22Rv1 (cell line): Measurements from ENCODE around the gene COL4A3.

Source experiments
- H3K27ac ChIP-seq: fragments of 450-650 bp; 2 replicates; pipeline ENCODE4 v1.5.1; 2017
- CTCF ChIP-seq: fragments of 450-650 bp; IDR thresholded peaks from 2 replicates; pipeline ENCODE4 v1.5.1; 2017; ENCODE audit warnings: mild to moderate bottlenecking
- ZFX ChIP-seq: fragments of 450-650 bp; IDR thresholded peaks from 2 replicates; pipeline ENCODE4 v1.6.1; 2017; ENCODE audit warnings: antibody characterized with exemption, borderline replicate concordance

The COL4A3 gene

GRCh38 chr2:227125506-227125905 lies 38.9 kb upstream of the COL4A3 start:
- H3K27ac ChIP-seq, result no peak overlapping the region
- peak; percentile 40 for TF ChIP-seq CTCF
- TF ChIP-seq ZFX, result no peak

GRCh38 chr2:227127201-227127600 lies 37.2 kb upstream of the COL4A3 start:
- no peak overlapping the region for H3K27ac ChIP-seq
- no peak for TF ChIP-seq ZFX

DNA sequence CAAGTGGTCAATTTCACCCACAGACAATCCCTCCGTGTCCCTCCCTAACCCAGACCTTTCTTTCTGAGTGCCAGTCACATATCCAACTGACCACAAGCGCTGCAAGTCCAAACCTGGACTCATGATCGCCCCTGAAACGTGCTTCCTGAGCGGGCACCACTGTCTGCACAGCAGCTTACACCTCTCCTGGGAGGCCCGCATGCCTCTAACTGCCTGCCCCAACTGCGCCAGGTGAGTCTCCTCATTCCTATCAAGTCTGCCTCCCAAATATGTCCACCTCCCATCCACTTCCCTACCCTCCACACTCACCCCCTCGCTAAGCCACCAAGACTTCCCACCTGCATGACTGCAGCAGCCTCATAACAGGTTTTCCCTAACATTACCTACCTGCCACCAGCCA lies 33.8 kb upstream of the COL4A3 start:
- no peak for TF ChIP-seq CTCF
- no peak overlapping the region for H3K27ac ChIP-seq

GRCh38 chr2:227132986-227133385 lies 31.4 kb upstream of the COL4A3 start:
- H3K27ac ChIP-seq, result no peak overlapping the region

GRCh38 chr2:227134591-227134990 lies 29.8 kb upstream of the COL4A3 start:
- TF ChIP-seq CTCF (no peak), ZFX (no peak)
- no peak overlapping the region for H3K27ac ChIP-seq

More at GRCh38 chr2:227132986-227133385, 31.4 kb upstream of the COL4A3 start:
- TF ChIP-seq CTCF (no peak), ZFX (no peak)

DNA sequence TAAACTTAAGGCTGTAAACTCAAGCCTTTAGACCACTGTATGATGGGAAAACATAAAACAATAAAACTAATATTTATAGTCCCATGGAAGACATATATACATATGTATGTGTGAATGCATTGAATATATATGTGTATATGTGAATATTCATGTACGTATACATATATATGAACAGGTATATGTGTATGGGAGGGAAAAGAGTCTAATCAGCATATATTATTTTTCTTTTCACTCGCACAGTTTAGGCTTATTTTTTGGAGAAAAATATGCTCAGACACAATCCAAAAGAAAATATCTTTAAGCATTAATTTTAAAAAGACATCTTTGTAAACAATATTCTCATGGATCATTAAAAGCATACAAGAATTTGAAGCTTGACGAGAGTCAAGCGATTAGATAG lies 23.1 kb upstream of the COL4A3 start:
- H3K27ac ChIP-seq, result no peak overlapping the region
- TF ChIP-seq CTCF, result no peak
- TF ChIP-seq ZFX, result no peak

GRCh38 chr2:227143895-227144294 lies 20.5 kb upstream of the COL4A3 start:
- no peak for TF ChIP-seq ZFX
- no peak overlapping the region for H3K27ac ChIP-seq

DNA sequence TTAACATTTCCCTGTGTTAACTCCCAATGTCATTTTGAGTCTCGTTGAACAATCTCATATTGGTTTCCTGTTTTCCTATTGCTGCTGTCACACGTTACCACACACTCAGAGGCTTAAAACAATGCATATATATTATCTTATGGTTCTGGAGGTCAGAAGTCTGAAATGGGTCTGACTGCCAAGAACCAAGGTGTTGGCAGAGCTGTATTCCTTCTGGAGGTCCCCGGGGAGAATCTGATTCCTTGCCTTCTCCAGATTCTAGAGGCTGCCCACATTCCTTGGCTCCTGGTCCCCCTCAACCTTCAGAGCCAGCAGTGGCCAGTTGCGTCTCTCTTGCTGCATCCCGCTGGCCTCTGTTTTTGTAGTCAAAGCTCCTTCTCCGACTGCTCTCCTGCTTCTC lies 18.0 kb upstream of the COL4A3 start:
- no peak overlapping the region for H3K27ac ChIP-seq
- no peak for TF ChIP-seq CTCF
- TF ChIP-seq ZFX, result no peak
